H1 (cell line): ENCODE data around the gene RCAN2. TPM values are rescaled to one million over a fixed set of nuclear protein-coding genes. Genes with fewer than 3 reads are reported as not detected.

Experiments
- ASH2L ChIP-seq: fragments of 200-600, 300-600 bp; sonication (generic); IDR thresholded peaks from one replicate; pipeline ENCODE4 v1.7.1; 2017; ENCODE audit warnings: low read length
- polyA plus RNA-seq, 7 experiments: library from polyadenylated mRNA; depleted of rRNA in 3 of 7; stranded (reverse) in 5 of 7; unstranded in 2 of 7; fragments of >200 nt in 5 of 7; fragments of 200-250 nt in 2 of 7; gene quantifications; 1 replicate in 5 of 7; 2 replicates in 1 of 7; 4 replicates in 1 of 7; pipeline versions ENCODE4 v1.2.1 to v1.2.3, GENCODE V29; 2011 to 2013; ENCODE audit warnings: missing spikeins in 2 of 7, mixed read lengths in 2 of 7
- total RNA-seq: library from RNA; stranded (reverse); fragmentation: NEBNext Ultra II Directional; extraction: Animal tissue kit (Norgen Biotek cat#: 25700); gene quantifications from 2 replicates; pipeline ENCODE4 v1.2.1, GENCODE V29; 2021
- TF ChIP-seq, protein P1 (sequence below): fragments of 300-600 bp; sonication (generic); IDR thresholded peaks from 2 replicates; pipeline ENCODE4 v1.7.1; 2012; ENCODE audit warnings: low read length, moderate library complexity, mild to moderate bottlenecking, inconsistent platforms; ENCODE audit not compliant: insufficient replicate concordance

Gene RCAN2
- total and polyA plus RNA-seq, 2 of the 8 experiments (the other 6 are each of a cell fraction or from before 2014, with no cell fraction given), result 5.0 to 8.5 TPM

DNA sequence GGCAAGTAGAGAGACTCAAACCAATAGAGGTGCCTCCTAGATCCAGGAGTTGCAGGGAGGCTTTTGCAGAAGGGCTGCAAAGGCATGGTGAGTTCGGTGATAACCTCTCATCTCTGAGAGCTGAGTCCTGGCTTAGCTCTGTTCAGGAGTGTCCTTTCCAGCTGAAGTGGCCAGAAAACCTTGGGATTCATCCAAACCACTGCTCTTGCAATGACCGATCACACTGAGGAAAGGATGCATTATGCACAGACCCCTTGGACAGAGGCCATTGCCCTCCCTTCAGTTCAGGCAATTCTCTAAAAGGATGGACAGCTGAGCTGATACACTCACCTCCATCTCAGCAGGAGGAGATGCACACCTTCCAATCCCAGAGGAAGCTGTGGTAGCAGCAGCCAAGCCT, 161.7 kb downstream of the RCAN2 start (continued):
- TF ChIP-seq ASH2L, result no peak
- TF ChIP-seq, protein P1, sequence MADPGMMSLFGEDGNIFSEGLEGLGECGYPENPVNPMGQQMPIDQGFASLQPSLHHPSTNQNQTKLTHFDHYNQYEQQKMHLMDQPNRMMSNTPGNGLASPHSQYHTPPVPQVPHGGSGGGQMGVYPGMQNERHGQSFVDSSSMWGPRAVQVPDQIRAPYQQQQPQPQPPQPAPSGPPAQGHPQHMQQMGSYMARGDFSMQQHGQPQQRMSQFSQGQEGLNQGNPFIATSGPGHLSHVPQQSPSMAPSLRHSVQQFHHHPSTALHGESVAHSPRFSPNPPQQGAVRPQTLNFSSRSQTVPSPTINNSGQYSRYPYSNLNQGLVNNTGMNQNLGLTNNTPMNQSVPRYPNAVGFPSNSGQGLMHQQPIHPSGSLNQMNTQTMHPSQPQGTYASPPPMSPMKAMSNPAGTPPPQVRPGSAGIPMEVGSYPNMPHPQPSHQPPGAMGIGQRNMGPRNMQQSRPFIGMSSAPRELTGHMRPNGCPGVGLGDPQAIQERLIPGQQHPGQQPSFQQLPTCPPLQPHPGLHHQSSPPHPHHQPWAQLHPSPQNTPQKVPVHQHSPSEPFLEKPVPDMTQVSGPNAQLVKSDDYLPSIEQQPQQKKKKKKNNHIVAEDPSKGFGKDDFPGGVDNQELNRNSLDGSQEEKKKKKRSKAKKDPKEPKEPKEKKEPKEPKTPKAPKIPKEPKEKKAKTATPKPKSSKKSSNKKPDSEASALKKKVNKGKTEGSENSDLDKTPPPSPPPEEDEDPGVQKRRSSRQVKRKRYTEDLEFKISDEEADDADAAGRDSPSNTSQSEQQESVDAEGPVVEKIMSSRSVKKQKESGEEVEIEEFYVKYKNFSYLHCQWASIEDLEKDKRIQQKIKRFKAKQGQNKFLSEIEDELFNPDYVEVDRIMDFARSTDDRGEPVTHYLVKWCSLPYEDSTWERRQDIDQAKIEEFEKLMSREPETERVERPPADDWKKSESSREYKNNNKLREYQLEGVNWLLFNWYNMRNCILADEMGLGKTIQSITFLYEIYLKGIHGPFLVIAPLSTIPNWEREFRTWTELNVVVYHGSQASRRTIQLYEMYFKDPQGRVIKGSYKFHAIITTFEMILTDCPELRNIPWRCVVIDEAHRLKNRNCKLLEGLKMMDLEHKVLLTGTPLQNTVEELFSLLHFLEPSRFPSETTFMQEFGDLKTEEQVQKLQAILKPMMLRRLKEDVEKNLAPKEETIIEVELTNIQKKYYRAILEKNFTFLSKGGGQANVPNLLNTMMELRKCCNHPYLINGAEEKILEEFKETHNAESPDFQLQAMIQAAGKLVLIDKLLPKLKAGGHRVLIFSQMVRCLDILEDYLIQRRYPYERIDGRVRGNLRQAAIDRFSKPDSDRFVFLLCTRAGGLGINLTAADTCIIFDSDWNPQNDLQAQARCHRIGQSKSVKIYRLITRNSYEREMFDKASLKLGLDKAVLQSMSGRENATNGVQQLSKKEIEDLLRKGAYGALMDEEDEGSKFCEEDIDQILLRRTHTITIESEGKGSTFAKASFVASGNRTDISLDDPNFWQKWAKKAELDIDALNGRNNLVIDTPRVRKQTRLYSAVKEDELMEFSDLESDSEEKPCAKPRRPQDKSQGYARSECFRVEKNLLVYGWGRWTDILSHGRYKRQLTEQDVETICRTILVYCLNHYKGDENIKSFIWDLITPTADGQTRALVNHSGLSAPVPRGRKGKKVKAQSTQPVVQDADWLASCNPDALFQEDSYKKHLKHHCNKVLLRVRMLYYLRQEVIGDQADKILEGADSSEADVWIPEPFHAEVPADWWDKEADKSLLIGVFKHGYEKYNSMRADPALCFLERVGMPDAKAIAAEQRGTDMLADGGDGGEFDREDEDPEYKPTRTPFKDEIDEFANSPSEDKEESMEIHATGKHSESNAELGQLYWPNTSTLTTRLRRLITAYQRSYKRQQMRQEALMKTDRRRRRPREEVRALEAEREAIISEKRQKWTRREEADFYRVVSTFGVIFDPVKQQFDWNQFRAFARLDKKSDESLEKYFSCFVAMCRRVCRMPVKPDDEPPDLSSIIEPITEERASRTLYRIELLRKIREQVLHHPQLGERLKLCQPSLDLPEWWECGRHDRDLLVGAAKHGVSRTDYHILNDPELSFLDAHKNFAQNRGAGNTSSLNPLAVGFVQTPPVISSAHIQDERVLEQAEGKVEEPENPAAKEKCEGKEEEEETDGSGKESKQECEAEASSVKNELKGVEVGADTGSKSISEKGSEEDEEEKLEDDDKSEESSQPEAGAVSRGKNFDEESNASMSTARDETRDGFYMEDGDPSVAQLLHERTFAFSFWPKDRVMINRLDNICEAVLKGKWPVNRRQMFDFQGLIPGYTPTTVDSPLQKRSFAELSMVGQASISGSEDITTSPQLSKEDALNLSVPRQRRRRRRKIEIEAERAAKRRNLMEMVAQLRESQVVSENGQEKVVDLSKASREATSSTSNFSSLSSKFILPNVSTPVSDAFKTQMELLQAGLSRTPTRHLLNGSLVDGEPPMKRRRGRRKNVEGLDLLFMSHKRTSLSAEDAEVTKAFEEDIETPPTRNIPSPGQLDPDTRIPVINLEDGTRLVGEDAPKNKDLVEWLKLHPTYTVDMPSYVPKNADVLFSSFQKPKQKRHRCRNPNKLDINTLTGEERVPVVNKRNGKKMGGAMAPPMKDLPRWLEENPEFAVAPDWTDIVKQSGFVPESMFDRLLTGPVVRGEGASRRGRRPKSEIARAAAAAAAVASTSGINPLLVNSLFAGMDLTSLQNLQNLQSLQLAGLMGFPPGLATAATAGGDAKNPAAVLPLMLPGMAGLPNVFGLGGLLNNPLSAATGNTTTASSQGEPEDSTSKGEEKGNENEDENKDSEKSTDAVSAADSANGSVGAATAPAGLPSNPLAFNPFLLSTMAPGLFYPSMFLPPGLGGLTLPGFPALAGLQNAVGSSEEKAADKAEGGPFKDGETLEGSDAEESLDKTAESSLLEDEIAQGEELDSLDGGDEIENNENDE, result no peak
